ENCODE data around the gene MMAB. TPM values are rescaled to one million over a fixed set of nuclear protein-coding genes. Genes with fewer than 3 reads are reported as not detected.
"Not testable (repeated sequence)": the region's sequence is repeated elsewhere in the genome, so short reads cannot be mapped to it uniquely, and the experiment has no call there.

Gene MMAB
- total RNA-seq, 1 donor: 34.4 TPM

GRCh38 chr12:109604132-109604585, 30.9 kb upstream of the MMAB start:
- no peak overlapping the region for H3K4me2 ChIP-seq (ENCODE audit: insufficient read depth, low read length)
- DNase-seq (ENCODE audit: insufficient read length, low spot score, missing footprints): no peak
- TF ChIP-seq, protein P1, sequence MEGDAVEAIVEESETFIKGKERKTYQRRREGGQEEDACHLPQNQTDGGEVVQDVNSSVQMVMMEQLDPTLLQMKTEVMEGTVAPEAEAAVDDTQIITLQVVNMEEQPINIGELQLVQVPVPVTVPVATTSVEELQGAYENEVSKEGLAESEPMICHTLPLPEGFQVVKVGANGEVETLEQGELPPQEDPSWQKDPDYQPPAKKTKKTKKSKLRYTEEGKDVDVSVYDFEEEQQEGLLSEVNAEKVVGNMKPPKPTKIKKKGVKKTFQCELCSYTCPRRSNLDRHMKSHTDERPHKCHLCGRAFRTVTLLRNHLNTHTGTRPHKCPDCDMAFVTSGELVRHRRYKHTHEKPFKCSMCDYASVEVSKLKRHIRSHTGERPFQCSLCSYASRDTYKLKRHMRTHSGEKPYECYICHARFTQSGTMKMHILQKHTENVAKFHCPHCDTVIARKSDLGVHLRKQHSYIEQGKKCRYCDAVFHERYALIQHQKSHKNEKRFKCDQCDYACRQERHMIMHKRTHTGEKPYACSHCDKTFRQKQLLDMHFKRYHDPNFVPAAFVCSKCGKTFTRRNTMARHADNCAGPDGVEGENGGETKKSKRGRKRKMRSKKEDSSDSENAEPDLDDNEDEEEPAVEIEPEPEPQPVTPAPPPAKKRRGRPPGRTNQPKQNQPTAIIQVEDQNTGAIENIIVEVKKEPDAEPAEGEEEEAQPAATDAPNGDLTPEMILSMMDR (IDR thresholded peaks at IDR 0.05; ENCODE audit: extremely low read depth, low read depth, low read length): no peak
- no peak overlapping the region for H3K4me3 ChIP-seq (ENCODE audit: insufficient read depth, low read length)
- no peaks in the 10 kb centered on the region for H3K79me2 ChIP-seq (ENCODE audit: insufficient read depth, low read length)
- no peaks in the 10 kb centered on the region for H3K36me3 ChIP-seq (ENCODE audit: insufficient read depth, low read length)
- H3K27me3 ChIP-seq (ENCODE audit: insufficient read depth, low read length): peaks cover 7% of the 10 kb centered on the region
- no peaks in the 10 kb centered on the region for H3K9me3 ChIP-seq (ENCODE audit: low read depth, low read length)
- no peaks in the 10 kb centered on the region for H4K20me1 ChIP-seq (ENCODE audit: insufficient read depth, low read length)
- no peak overlapping the region for H3K27ac ChIP-seq (ENCODE audit: low read depth, low read length)
- no peaks in the 10 kb centered on the region for H3K4me1 ChIP-seq (ENCODE audit: insufficient read depth, low read length)
- H2AFZ ChIP-seq (ENCODE audit: low read length): no peak overlapping the region

DNA sequence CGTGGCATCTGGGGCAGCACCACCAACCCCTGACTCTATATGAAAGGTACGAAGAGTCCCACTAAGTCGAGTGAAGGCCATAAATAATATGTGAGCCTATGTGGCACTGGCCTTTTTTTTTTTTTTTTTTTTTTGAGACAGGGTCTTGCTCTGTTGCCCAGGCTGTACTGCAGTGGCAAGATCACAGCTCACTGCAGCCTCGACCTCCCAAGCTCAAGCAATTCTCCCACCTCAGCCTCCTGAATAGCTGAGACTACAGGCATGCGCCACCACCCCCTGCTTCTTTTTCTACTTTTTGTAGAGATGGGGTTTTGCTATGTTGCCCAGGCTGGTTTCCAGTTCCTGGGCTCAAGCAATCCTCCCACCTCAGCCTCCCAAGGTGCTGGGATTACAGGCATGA, 28.8 kb upstream of the MMAB start:
- not testable (repeated sequence) for H3K4me2 ChIP-seq (ENCODE audit: insufficient read depth, low read length); DNase-seq (ENCODE audit: insufficient read length, low spot score, missing footprints); H3K27me3 ChIP-seq (ENCODE audit: insufficient read depth, low read length); H4K20me1 ChIP-seq (ENCODE audit: insufficient read depth, low read length); H3K4me3 ChIP-seq (ENCODE audit: insufficient read depth, low read length); H3K4me1 ChIP-seq (ENCODE audit: insufficient read depth, low read length); H3K79me2 ChIP-seq (ENCODE audit: insufficient read depth, low read length); H3K36me3 ChIP-seq (ENCODE audit: insufficient read depth, low read length); H2AFZ ChIP-seq (ENCODE audit: low read length); H3K27ac ChIP-seq (ENCODE audit: low read depth, low read length); H3K9me3 ChIP-seq (ENCODE audit: low read depth, low read length)

DNA sequence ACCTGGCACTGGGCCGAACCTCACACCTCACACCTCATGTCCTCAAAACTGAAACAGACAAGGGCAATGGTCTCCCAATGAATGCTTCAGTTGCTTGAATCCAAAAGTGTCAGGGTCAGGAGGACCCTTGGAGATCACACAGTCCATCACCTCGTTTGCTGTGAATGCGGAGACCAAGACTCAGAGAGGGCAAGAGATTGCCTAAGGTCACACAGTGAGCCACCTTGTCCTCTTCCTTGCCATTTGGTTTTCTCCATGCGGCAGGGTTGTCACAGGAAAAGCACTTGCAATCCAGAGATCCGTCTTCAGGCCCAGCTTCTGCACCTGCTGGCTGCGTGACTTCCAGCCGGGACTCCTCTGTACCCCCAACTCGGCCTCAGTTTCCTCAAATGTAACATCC, 28.3 kb upstream of the MMAB start:
- H3K9me3 ChIP-seq (ENCODE audit: low read depth, low read length): no peaks in the 10 kb centered on the region
- H3K4me3 ChIP-seq (ENCODE audit: insufficient read depth, low read length): no peak overlapping the region
- H2AFZ ChIP-seq (ENCODE audit: low read length): no peak overlapping the region
- no peak for DNase-seq (ENCODE audit: insufficient read length, low spot score, missing footprints)
- peaks cover 4% of the 10 kb centered on the region for H3K4me1 ChIP-seq (ENCODE audit: insufficient read depth, low read length)
- H4K20me1 ChIP-seq (ENCODE audit: insufficient read depth, low read length): no peaks in the 10 kb centered on the region
- TF ChIP-seq, protein P1 (IDR thresholded peaks at IDR 0.05; ENCODE audit: extremely low read depth, low read depth, low read length): no peak
- no peak overlapping the region for H3K4me2 ChIP-seq (ENCODE audit: insufficient read depth, low read length)
- no peak overlapping the region for H3K27ac ChIP-seq (ENCODE audit: low read depth, low read length)
- H3K36me3 ChIP-seq (ENCODE audit: insufficient read depth, low read length): no peaks in the 10 kb centered on the region
- no peaks in the 10 kb centered on the region for H3K79me2 ChIP-seq (ENCODE audit: insufficient read depth, low read length)
- peaks cover 2% of the 10 kb centered on the region for H3K27me3 ChIP-seq (ENCODE audit: insufficient read depth, low read length)

DNA sequence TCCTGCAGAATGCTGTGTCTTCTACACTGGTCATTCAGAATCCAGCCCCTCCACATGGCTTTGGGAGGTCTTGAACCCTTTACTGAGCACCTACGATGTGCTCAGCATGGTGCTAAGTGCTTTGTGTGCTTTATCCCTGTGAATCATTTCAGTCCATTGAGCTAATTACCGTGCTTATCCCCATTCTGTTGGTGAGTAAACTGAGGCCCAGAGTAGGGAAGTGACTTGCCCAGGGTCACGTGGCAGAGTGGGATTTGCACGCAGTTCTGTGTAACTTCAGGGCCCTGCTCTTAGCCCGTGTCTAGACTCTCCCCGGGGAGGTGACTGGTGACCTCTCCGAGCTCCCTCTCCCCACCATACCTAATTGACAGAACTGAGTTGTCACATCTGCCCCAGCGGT, 27.7 kb upstream of the MMAB start:
- TF ChIP-seq, protein P1 (IDR thresholded peaks at IDR 0.05; ENCODE audit: extremely low read depth, low read depth, low read length): no peak
- H3K4me3 ChIP-seq (ENCODE audit: insufficient read depth, low read length): no peak overlapping the region
- H3K4me2 ChIP-seq (ENCODE audit: insufficient read depth, low read length): no peak overlapping the region

More for the DNA sequence above, 27.7 kb upstream of the MMAB start:
- no peaks in the 10 kb centered on the region for H3K9me3 ChIP-seq (ENCODE audit: low read depth, low read length)
- H3K36me3 ChIP-seq (ENCODE audit: insufficient read depth, low read length): no peaks in the 10 kb centered on the region
- no peak overlapping the region for H3K27ac ChIP-seq (ENCODE audit: low read depth, low read length)
- no peak for DNase-seq (ENCODE audit: insufficient read length, low spot score, missing footprints)
- no peaks in the 10 kb centered on the region for H3K79me2 ChIP-seq (ENCODE audit: insufficient read depth, low read length)
- peaks cover 2% of the 10 kb centered on the region for H3K27me3 ChIP-seq (ENCODE audit: insufficient read depth, low read length)
- H3K4me1 ChIP-seq (ENCODE audit: insufficient read depth, low read length): peaks cover 4% of the 10 kb centered on the region
- no peak overlapping the region for H2AFZ ChIP-seq (ENCODE audit: low read length)
- H4K20me1 ChIP-seq (ENCODE audit: insufficient read depth, low read length): no peaks in the 10 kb centered on the region
